Dendritic cell treated with granulocyte-macrophage colony-stimulating factor and Interleukin-4, amounts not matched to agents 40 ng/mL and 50 ng/mL, for 4 days (primary cell): ENCODE measurements around the gene CCK.

Experiments used
- H3K27ac Mint-ChIP-seq: one replicate; pipeline ENCODE4 v1.8.0; 2022; ENCODE audit warnings: mild to moderate bottlenecking, mixed read lengths
- H3K27me3 Mint-ChIP-seq: one replicate; pipeline ENCODE4 v1.8.0; 2022; ENCODE audit warnings: mild to moderate bottlenecking, mixed read lengths
- H3K36me3 Mint-ChIP-seq: one replicate; pipeline ENCODE4 v1.8.0; 2022; ENCODE audit warnings: low read depth, mixed read lengths
- H3K4me1 Mint-ChIP-seq: one replicate; pipeline ENCODE4 v1.8.0; 2022; ENCODE audit warnings: low read depth, mixed read lengths
- H3K4me3 Mint-ChIP-seq: one replicate; pipeline ENCODE4 v1.8.0; 2022; ENCODE audit warnings: mild to moderate bottlenecking, moderate library complexity, mixed read lengths
- H3K9me3 Mint-ChIP-seq: one replicate; pipeline ENCODE4 v1.8.0; 2022; ENCODE audit warnings: mixed read lengths
- intact Hi-C: fragments of 100-400 bp; cut with micrococcal nuclease; formaldehyde crosslinking; loops from one replicate; pipeline ENCODE4 v1.15.0; 2022

The CCK gene

DNA sequence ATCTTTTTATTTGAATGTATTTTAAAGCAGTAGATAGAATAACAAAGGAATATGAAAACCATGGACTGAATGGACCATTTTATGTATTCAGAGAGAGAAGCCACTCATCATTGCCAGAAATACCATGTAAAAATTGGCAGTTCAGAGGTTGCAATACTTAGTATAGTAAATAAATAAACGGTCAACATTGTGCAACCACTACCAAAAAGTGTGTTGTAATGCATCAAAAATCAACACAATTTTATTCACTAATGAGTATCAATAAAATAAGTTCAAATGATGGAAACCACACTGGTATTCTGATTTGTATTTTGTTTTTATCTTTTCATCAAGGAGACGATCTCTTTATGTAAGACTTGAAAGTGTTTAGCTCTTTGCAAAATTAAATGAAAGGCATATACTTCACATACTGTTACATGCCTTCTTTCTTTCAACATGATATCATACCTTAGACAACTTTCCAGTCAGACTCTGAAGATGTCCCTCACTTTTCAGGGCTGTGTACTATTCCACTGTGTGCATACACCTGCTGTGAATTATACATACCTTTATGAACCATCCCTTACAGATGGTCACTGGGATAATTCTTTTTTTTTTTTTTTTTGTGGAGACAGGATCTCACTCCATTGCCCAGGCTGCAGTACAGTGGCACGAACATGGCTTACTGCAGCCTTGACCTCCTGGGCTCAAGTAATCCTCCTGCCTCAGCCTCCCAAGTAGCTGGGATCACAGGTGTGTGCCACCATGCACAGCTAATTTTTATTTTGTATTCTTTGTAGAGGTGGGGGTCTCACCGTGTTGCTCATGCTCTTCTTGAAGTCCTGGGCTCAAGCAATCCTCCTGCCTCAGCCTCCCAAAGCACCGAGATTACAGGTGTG, 40.3 kb downstream of the CCK start:
- peaks cover 46% of the 10 kb centered on the region for H3K36me3 Mint-ChIP-seq
- H3K27me3 Mint-ChIP-seq, result peaks cover 2% of the 10 kb centered on the region
- intact Hi-C loops, result no loop called here
- no peak overlapping the region for H3K27ac Mint-ChIP-seq
- H3K4me3 Mint-ChIP-seq, result no peak overlapping the region
- no peaks in the 10 kb centered on the region for H3K9me3 Mint-ChIP-seq
- no peaks in the 10 kb centered on the region for H3K4me1 Mint-ChIP-seq

DNA sequence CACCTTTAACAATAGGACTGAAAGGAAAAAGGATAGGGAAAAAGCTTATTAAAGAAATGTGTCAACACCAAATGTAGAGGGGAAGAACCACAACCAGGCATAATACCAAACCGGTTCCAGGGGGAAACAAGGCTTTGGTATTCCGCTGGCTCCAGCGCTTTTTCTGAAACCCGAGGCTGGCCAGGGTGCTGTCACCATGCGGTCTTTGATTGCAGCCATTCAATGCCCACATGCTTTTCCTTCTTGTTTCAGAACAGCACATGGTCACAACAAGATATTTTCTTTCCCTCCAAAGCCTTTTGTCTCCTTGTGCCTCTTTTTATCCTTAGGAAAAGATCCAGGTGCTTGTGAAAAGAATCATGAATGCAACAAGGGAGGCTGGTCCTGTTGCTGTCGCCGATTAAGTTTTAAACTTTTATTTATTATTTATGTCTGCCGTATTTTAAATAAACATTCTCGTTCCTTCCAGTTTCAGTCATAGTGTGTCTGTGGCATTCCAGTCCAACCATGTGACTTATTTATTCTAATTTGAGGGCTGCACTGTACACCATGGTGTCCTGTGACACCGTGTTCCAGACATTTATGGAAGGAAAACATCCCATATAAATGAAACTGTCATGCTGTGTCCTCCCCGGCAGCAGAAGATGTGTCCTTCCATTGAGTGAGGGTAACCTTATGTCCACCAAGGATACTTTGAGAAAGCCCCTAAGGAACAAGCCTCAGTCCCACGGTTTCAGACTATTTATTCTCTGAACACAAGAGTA, 41.1 kb downstream of the CCK start:
- intact Hi-C loops, result no loop called here
- no peaks in the 10 kb centered on the region for H3K9me3 Mint-ChIP-seq
- no peak overlapping the region for H3K27ac Mint-ChIP-seq
- no peaks in the 10 kb centered on the region for H3K4me1 Mint-ChIP-seq
- H3K36me3 Mint-ChIP-seq, result peaks cover 55% of the 10 kb centered on the region
- H3K27me3 Mint-ChIP-seq, result peaks cover 2% of the 10 kb centered on the region
- no peak overlapping the region for H3K4me3 Mint-ChIP-seq

DNA sequence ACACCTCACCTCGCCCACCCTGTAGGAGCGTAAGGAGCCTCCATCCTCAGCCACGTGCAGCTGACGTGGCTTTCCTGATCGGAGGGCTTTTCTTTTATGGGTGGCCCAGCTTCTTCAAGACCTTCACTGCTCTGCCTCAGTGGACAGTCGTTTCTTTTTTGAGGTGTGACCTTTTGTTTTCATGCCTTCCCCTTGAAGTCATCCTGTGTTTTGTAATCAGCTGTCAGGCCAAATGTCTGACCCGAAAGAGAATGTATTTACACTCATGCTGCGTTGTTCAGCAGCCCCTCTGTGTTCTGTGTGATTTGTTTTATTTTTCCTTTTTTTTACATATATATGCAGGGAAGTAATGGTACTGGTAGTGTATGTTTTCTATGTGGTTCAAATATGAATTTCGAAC, 41.8 kb downstream of the CCK start:
- Mint-ChIP-seq H3K27ac (no peak overlapping the region), H3K36me3 (peaks cover 61% of the 10 kb centered on the region), H3K4me3 (no peak overlapping the region), H3K27me3 (no peaks in the 10 kb centered on the region), H3K4me1 (no peaks in the 10 kb centered on the region), H3K9me3 (no peaks in the 10 kb centered on the region)
- intact Hi-C loops, result no loop called here

DNA sequence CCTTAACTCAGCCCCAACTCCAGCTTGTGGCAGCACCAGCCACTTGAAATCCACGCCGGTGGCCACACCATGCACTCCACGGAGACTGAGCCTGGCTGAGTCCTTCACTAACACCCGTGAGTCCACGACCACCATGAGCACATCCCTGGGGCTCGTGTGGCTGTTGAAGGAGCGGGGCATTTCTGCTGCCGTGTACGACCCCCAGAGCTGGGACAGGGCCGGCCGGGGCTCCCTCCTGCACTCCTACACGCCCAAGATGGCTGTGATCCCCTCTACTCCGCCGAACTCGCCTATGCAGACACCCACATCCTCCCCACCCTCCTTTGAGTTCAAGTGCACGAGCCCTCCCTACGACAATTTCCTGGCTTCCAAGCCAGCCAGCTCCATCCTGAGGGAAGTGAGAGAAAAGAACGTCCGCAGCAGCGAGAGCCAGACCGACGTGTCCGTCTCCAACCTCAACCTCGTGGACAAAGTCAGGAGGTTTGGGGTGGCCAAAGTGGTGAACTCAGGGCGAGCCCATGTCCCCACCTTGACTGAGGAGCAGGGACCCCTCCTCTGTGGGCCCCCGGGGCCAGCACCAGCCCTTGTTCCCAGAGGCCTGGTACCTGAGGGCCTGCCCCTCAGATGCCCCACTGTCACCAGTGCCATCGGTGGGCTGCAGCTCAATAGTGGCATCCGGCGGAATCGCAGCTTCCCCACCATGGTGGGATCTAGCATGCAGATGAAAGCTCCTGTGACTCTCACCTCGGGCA, 42.9 kb downstream of the CCK start:
- Mint-ChIP-seq H3K4me1 (no peaks in the 10 kb centered on the region), H3K36me3 (peaks cover 71% of the 10 kb centered on the region), H3K27me3 (no peaks in the 10 kb centered on the region), H3K4me3 (no peak overlapping the region), H3K9me3 (no peaks in the 10 kb centered on the region), H3K27ac (no peak overlapping the region)
- intact Hi-C loops, result no loop called here

DNA sequence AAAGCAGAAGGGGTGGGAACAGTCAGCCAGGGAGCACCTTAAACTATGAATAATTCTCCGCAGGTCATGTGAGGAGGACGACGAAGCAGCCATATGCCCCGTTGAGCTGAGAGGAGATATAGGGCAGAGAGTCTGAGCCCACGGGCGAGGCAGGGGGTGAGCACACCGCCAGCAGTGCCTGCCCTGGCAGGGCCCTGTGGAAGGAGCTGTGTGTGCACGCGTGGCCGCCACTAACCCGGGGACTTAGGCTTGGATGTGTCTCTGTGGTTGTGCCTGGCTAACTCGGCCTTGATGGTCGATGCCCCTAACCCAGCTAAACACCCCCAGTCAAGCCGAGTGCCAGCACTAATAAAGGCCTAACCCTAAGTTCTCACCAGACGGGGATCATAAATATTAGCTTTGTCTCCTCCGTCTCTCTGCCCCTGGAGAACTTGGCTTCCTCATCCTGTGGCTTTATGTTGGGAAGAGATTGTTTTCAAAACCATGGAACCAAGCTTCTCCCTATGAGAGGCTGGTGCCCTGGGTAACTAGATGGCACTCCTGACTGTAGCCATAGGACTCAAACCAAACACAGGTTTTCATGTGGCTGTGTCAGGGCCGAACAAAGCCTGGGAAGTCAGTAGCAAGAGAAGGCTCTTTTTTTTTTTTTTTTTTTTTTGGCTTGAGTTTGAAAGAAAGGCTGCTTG, 45.4 kb downstream of the CCK start:
- peaks cover 96% of the 10 kb centered on the region for H3K36me3 Mint-ChIP-seq

DNA sequence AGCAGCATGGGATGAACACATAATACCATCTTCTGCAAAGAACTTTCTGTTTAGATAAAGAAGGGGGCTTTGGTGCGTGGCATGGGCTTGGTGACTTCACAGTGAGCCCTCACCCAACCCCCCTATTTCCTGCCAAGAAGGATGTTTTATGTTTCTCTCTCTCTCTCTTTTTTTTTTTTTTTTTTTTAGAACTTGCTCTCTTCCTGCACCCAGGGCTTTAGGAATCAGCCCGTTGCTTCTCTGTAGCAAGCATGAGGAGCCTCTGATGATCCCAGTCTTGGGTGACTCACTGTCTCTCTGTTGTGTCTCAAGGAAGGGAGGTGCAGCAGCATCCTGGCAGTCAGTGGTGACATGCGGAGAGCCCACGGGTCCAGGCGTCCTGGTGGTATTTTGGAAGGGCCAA, 49.1 kb downstream of the CCK start:
- H3K4me1 Mint-ChIP-seq, result no peaks in the 10 kb centered on the region
- H3K27ac Mint-ChIP-seq, result no peak overlapping the region
- H3K36me3 Mint-ChIP-seq, result peaks cover 99% of the 10 kb centered on the region
- H3K4me3 Mint-ChIP-seq, result no peak overlapping the region
- H3K9me3 Mint-ChIP-seq, result no peaks in the 10 kb centered on the region
- intact Hi-C loops, result no loop called here
- no peaks in the 10 kb centered on the region for H3K27me3 Mint-ChIP-seq

More for the DNA sequence above, 45.4 kb downstream of the CCK start:
- H3K4me3 Mint-ChIP-seq, result no peak overlapping the region
- no peaks in the 10 kb centered on the region for H3K9me3 Mint-ChIP-seq
- no peaks in the 10 kb centered on the region for H3K4me1 Mint-ChIP-seq
- intact Hi-C loops, result no loop called here
- H3K27me3 Mint-ChIP-seq, result no peaks in the 10 kb centered on the region
- H3K27ac Mint-ChIP-seq, result no peak overlapping the region

DNA sequence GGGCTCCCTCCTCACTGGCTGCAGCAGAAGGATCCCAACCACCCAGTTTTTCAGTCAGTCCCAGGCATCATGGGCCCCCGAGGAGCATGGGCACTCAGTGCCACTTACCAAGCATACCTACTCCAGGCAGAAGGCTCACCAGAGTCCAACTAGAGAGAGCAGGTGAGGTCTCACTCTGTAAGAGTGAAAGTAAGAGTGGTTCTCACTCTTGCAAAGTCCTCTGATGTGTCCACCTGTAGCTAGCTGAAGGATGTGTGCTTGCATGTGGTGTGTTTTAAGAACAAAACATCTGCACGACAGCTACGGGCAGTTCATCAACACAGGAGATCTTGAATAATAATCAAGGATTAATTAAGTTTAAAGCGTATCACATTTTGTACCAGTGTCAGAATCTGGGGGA, 49.7 kb downstream of the CCK start:
- no peaks in the 10 kb centered on the region for H3K27me3 Mint-ChIP-seq

DNA sequence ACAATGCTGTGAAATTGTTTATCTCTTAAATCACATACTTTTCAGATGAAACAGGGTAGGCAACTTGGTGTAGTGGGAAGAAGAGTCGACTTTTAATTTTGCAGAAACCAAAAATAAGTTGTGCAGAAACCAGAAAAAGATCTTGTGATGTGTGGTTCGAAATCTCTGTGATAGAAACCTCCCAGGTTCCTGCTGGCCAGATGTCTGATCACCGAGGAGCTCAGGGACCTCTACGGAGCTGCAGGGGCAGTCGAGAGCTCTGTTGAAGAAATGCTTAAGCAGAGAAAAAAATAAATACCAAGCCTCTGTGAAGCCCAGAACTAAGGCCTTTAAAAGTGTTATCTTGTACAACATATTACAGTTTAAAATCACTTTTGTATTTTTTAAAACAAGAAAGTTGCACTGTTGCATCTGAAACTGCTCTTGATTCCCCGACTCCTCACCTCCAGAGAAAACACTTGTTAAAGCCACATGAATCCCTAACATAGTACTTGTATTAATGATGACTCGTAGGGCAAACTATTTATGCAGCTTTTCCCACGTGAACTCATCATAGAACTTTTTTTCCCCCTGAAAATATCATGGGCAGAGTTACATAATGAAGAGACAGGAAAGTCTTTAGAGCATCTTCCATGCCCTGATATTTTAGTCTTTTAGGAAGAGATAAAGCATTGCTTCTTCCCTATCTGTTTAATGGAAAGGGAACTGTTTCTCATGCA, 51.3 kb downstream of the CCK start:
- intact Hi-C loops, result no loop called here
- Mint-ChIP-seq H3K27ac (no peak overlapping the region), H3K4me3 (no peak overlapping the region), H3K36me3 (peaks cover 99% of the 10 kb centered on the region), H3K4me1 (no peaks in the 10 kb centered on the region), H3K27me3 (no peaks in the 10 kb centered on the region), H3K9me3 (no peaks in the 10 kb centered on the region)

More for the DNA sequence above, 49.7 kb downstream of the CCK start:
- intact Hi-C loops, result no loop called here
- H3K27ac Mint-ChIP-seq, result no peak overlapping the region
- no peaks in the 10 kb centered on the region for H3K4me1 Mint-ChIP-seq
- H3K9me3 Mint-ChIP-seq, result no peaks in the 10 kb centered on the region
- no peak overlapping the region for H3K4me3 Mint-ChIP-seq
- peaks cover 99% of the 10 kb centered on the region for H3K36me3 Mint-ChIP-seq

DNA sequence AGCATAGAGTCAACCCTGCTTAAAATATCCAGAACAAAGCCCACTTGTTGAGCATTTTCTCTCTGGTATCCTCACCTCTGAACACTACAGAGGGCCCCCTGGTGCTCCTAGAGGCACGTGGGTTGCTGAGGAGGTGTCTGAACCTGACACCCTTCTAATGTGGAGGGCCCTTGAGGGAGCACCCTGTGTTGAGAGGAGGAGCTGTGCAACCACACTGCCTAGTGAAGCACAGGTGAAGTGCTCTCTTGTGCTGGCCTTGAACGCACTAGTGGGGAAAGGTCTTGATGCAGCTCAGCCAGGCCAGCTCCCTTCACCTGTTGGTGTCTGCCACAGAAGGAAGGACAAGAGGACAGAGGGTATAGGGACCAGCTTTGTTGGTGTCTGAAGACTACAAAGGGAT, 51.9 kb downstream of the CCK start:
- Mint-ChIP-seq H3K4me3 (no peak overlapping the region), H3K27me3 (no peaks in the 10 kb centered on the region), H3K36me3 (peaks cover 99% of the 10 kb centered on the region), H3K4me1 (no peaks in the 10 kb centered on the region), H3K27ac (no peak overlapping the region), H3K9me3 (no peaks in the 10 kb centered on the region)
- intact Hi-C loops, result no loop called here

DNA sequence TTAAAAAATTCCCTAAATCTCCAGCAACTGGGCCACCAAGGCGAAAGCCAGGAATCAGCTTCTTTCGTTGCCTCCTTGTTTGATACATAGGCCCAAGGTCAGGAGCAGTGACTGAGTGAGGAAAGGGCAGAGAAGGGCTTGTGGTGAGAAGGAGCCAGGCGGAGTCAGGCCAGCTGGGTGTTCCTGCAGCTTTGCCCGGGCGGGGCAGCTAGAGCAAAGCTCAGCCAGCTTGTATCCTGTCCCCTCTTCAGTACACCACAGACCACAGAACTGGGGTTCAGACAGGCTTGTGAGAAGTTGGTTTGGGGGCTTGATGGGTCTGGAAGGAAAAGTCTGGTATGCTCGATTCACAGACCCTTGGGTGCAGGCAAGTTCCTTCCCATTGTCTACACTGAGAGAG, 52.6 kb downstream of the CCK start:
- no peaks in the 10 kb centered on the region for H3K9me3 Mint-ChIP-seq
- H3K4me3 Mint-ChIP-seq, result no peak overlapping the region
- peaks cover 99% of the 10 kb centered on the region for H3K36me3 Mint-ChIP-seq
- H3K27ac Mint-ChIP-seq, result no peak overlapping the region
- H3K4me1 Mint-ChIP-seq, result no peaks in the 10 kb centered on the region
- H3K27me3 Mint-ChIP-seq, result no peaks in the 10 kb centered on the region
- intact Hi-C loops, result no loop called here

DNA sequence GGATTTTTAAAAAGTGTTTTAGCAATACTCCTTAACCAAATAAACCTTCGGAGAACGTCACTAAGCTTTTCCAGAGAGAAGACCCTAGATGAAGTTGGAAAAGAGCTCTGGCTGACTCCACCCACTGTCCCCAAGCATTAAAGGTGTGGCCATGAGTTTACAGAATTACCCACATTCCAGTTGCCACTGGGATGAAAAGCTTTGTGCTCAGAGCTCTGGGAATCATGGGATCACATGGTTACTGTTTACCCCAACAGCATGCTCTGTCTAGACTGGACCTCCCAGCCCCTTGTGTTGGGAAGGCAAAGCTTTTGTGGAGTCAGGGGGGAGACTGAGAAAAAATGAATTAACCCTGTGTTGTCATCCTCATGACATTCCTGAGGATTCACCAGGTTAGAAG, 55.3 kb downstream of the CCK start:
- Mint-ChIP-seq H3K4me1 (no peaks in the 10 kb centered on the region), H3K9me3 (no peaks in the 10 kb centered on the region), H3K4me3 (no peak overlapping the region), H3K27ac (no peak overlapping the region), H3K36me3 (peaks cover 87% of the 10 kb centered on the region), H3K27me3 (no peaks in the 10 kb centered on the region)
- intact Hi-C loops, result no loop called here

DNA sequence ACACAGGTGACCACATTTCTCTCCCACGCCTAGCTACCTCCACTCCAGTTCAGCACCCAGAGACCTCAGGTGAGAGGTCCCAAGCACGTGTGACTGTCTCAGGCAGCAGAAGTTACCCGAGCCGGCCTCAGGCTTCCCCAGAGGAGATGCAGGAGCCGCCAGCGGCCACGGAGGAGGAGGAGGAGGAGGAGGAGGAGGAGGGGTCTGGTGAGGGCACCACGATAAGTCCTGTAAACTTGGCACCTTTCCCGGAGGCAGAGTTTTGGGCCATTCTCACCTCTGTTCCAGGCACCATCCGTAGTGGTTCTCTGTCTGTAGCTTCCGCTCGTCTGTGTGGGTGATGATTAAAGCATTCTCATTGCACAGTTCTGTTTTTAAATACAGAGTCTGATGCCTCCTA, 56.1 kb downstream of the CCK start:
- Mint-ChIP-seq H3K4me3 (no peak overlapping the region), H3K27ac (no peak overlapping the region), H3K27me3 (no peaks in the 10 kb centered on the region), H3K4me1 (no peaks in the 10 kb centered on the region), H3K36me3 (peaks cover 87% of the 10 kb centered on the region), H3K9me3 (no peaks in the 10 kb centered on the region)
- intact Hi-C loops, result no loop called here
